IPS-15b (cell line): ENCODE data around the gene TAF11.
"Not testable (repeated sequence)": the region's sequence is repeated elsewhere in the genome, so short reads cannot be mapped to it uniquely, and the experiment has no call there.

ENCODE experiments used
- H3K27me3 ChIP-seq: one replicate; pipeline ENCODE4 v1.6.1; 2013; ENCODE audit warnings: low read length; ENCODE audit not compliant: control insufficient read depth, insufficient read depth
- H3K36me3 ChIP-seq: one replicate; pipeline ENCODE4 v1.6.1; 2013; ENCODE audit warnings: low read length; ENCODE audit not compliant: control insufficient read depth, insufficient read depth
- H3K4me1 ChIP-seq: one replicate; pipeline ENCODE4 v1.6.1; 2013; ENCODE audit warnings: mild to moderate bottlenecking, low read length; ENCODE audit not compliant: control insufficient read depth, insufficient read depth
- H3K4me3 ChIP-seq: one replicate; pipeline ENCODE4 v1.5.1; 2013; ENCODE audit warnings: low read depth, low read length
- H3K9ac ChIP-seq: one replicate; pipeline ENCODE4 v1.6.1; 2013; ENCODE audit warnings: low read depth, mild to moderate bottlenecking, low read length
- H3K9me3 ChIP-seq: one replicate; pipeline ENCODE4 v1.6.1; 2013; ENCODE audit warnings: mild to moderate bottlenecking, low read length; ENCODE audit not compliant: control insufficient read depth, insufficient read depth

TAF11 gene

GRCh38 chr6:34858681-34859080 is 29.2 kb downstream of the TAF11 start:
- Histone ChIP-seq H3K4me1 (no peaks in the 10 kb centered on the region), H3K27me3 (no peaks in the 10 kb centered on the region), H3K9me3 (no peaks in the 10 kb centered on the region), H3K4me3 (no peak overlapping the region), H3K36me3 (peaks cover 23% of the 10 kb centered on the region), H3K9ac (no peak overlapping the region)

- H3K4me1 ChIP-seq, result no peaks in the 10 kb centered on the region
- no peak overlapping the region for H3K4me3 ChIP-seq
- peaks cover 23% of the 10 kb centered on the region for H3K36me3 ChIP-seq
- H3K9me3 ChIP-seq, result no peaks in the 10 kb centered on the region
- H3K27me3 ChIP-seq, result no peaks in the 10 kb centered on the region
- no peak overlapping the region for H3K9ac ChIP-seq
These were observed 32.4 kb downstream of the TAF11 start for GRCh38 chr6:34855463-34855862.

- H3K9me3 ChIP-seq, result no peaks in the 10 kb centered on the region
- H3K27me3 ChIP-seq, result no peaks in the 10 kb centered on the region
- H3K36me3 ChIP-seq, result peaks cover 4% of the 10 kb centered on the region
- H3K4me1 ChIP-seq, result no peaks in the 10 kb centered on the region
- no peak overlapping the region for H3K9ac ChIP-seq
- no peak overlapping the region for H3K4me3 ChIP-seq
These were observed 35.3 kb downstream of the TAF11 start for GRCh38 chr6:34852406-34853085.

- no peaks in the 10 kb centered on the region for H3K4me1 ChIP-seq
- peaks cover 3% of the 10 kb centered on the region for H3K36me3 ChIP-seq
- H3K9me3 ChIP-seq, result no peaks in the 10 kb centered on the region
- H3K9ac ChIP-seq, result no peak overlapping the region
- no peak overlapping the region for H3K4me3 ChIP-seq
- no peaks in the 10 kb centered on the region for H3K27me3 ChIP-seq
These were observed 36.5 kb downstream of the TAF11 start for GRCh38 chr6:34851361-34851760.

- not testable (repeated sequence) for H3K4me1 ChIP-seq, H3K36me3 ChIP-seq, H3K4me3 ChIP-seq, H3K27me3 ChIP-seq, H3K9ac ChIP-seq, H3K9me3 ChIP-seq
These were observed 38.8 kb downstream of the TAF11 start for GRCh38 chr6:34849066-34849465.

- Histone ChIP-seq H3K4me1 (no peaks in the 10 kb centered on the region), H3K9ac (no peak overlapping the region), H3K36me3 (peaks cover 9% of the 10 kb centered on the region), H3K4me3 (no peak overlapping the region), H3K9me3 (no peaks in the 10 kb centered on the region), H3K27me3 (no peaks in the 10 kb centered on the region)
These were observed 48.0 kb downstream of the TAF11 start for GRCh38 chr6:34839666-34840352.

GRCh38 chr6:34837528-34837927 is 50.3 kb downstream of the TAF11 start:
- Histone ChIP-seq H3K36me3 (peaks cover 10% of the 10 kb centered on the region), H3K9me3 (no peaks in the 10 kb centered on the region), H3K9ac (no peak overlapping the region), H3K4me3 (no peak overlapping the region), H3K27me3 (no peaks in the 10 kb centered on the region), H3K4me1 (no peaks in the 10 kb centered on the region)

- Histone ChIP-seq H3K4me3 (no peak overlapping the region), H3K9ac (no peak overlapping the region), H3K4me1 (no peaks in the 10 kb centered on the region), H3K27me3 (no peaks in the 10 kb centered on the region), H3K9me3 (no peaks in the 10 kb centered on the region), H3K36me3 (peaks cover 10% of the 10 kb centered on the region)
These were observed 51.4 kb downstream of the TAF11 start for GRCh38 chr6:34836451-34836850.

GRCh38 chr6:34836008-34836407 is 51.8 kb downstream of the TAF11 start:
- Histone ChIP-seq H3K9ac (no peak overlapping the region), H3K27me3 (no peaks in the 10 kb centered on the region), H3K4me3 (no peak overlapping the region), H3K9me3 (no peaks in the 10 kb centered on the region), H3K36me3 (peaks cover 10% of the 10 kb centered on the region), H3K4me1 (no peaks in the 10 kb centered on the region)

GRCh38 chr6:34834789-34835518 is 52.9 kb downstream of the TAF11 start:
- Histone ChIP-seq H3K36me3 (peaks cover 10% of the 10 kb centered on the region), H3K4me3 (no peak overlapping the region), H3K9ac (no peak overlapping the region), H3K9me3 (no peaks in the 10 kb centered on the region), H3K4me1 (no peaks in the 10 kb centered on the region), H3K27me3 (no peaks in the 10 kb centered on the region)

GRCh38 chr6:34832942-34833341 is 54.9 kb downstream of the TAF11 start:
- Histone ChIP-seq H3K4me3 (no peak overlapping the region), H3K36me3 (peaks cover 10% of the 10 kb centered on the region), H3K27me3 (no peaks in the 10 kb centered on the region), H3K9me3 (no peaks in the 10 kb centered on the region), H3K4me1 (no peaks in the 10 kb centered on the region), H3K9ac (no peak overlapping the region)

- H3K4me1 ChIP-seq, result no peaks in the 10 kb centered on the region
- no peak overlapping the region for H3K4me3 ChIP-seq
- peaks cover 4% of the 10 kb centered on the region for H3K36me3 ChIP-seq
These were observed 58.7 kb downstream of the TAF11 start for GRCh38 chr6:34829137-34829536.

More at GRCh38 chr6:34829137-34829536, 58.7 kb downstream of the TAF11 start:
- H3K27me3 ChIP-seq, result no peaks in the 10 kb centered on the region
- H3K9ac ChIP-seq, result no peak overlapping the region
- H3K9me3 ChIP-seq, result no peaks in the 10 kb centered on the region
